ENCODE measurements around the gene LY6G6C. TPM values are rescaled to one million over a fixed set of nuclear protein-coding genes. Genes with fewer than 3 reads are reported as not detected.

Gene LY6G6C
- total and polyA plus RNA-seq, 2 of the 13 experiments (the other 11 are each of a cell fraction or from before 2014, with no cell fraction given), result 0.15 TPM; not detected in 1

- 0 out of 2 replicates have a peak, but pooled peaks have one; percentile 8 for TF ChIP-seq FOXA3 (CRISPR knock-in tag; IDR thresholded peaks at IDR 0.05)
- peak; percentile 13 for TF ChIP-seq TEAD3 (CRISPR knock-in tag; optimal IDR thresholded peaks at IDR 0.05; ENCODE audit: borderline replicate concordance)
- peak; percentile 45 to 89; a peak in 3 of 4 replicates for TF ChIP-seq POLR2A (IDR thresholded peaks at IDR 0.05; ENCODE audit: insufficient read depth in 1 of 2, low read depth in 2 of 2, low read length in 2 of 2)
- no peak for TF ChIP-seq ZFP1 (CRISPR knock-in tag; IDR thresholded peaks at IDR 0.05)
- peak; percentile 79 for TF ChIP-seq ZNF441 (CRISPR knock-in tag; IDR thresholded peaks at IDR 0.05; ENCODE audit: borderline replicate concordance)
- TF ChIP-seq NFIB (CRISPR knock-in tag; IDR thresholded peaks at IDR 0.05; ENCODE audit: borderline replicate concordance), result no peak
- no peak for TF ChIP-seq ZNF788 (CRISPR knock-in tag; IDR thresholded peaks at IDR 0.05; ENCODE audit: borderline replicate concordance)
- TF ChIP-seq ZNF574 (CRISPR knock-in tag; IDR thresholded peaks at IDR 0.05), result peak; percentile 39; the same call in 1 of the 2 replicates
- TF ChIP-seq SP2 (CRISPR knock-in tag; IDR thresholded peaks at IDR 0.05), result peak; percentile 51
- TF ChIP-seq ZNF263 (CRISPR knock-in tag; IDR thresholded peaks at IDR 0.05), result peak; percentile 43; the same call in 1 of the 2 replicates
- no peak for TF ChIP-seq SMC3 (IDR thresholded peaks at IDR 0.05; ENCODE audit: low read length)
- peak; percentile 59; the same call in 1 of the 2 replicates for TF ChIP-seq ZNF136 (CRISPR knock-in tag; IDR thresholded peaks at IDR 0.05; ENCODE audit: low read depth)
- TF ChIP-seq, protein P1, sequence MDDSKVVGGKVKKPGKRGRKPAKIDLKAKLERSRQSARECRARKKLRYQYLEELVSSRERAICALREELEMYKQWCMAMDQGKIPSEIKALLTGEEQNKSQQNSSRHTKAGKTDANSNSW (CRISPR knock-in tag; IDR thresholded peaks at IDR 0.05; ENCODE audit: borderline replicate concordance), result peak; percentile 75; the same call in 1 of the 2 replicates
- peak; percentile 54; the same call in 1 of the 2 replicates for TF ChIP-seq GATAD2A (CRISPR knock-in tag; IDR thresholded peaks at IDR 0.05)
- peak; percentile 69 for TF ChIP-seq TAF1 (CRISPR knock-in tag; IDR thresholded peaks at IDR 0.05)
- TF ChIP-seq ZNF10 (CRISPR knock-in tag; IDR thresholded peaks at IDR 0.05; ENCODE audit: borderline replicate concordance, low read depth), result no peak
- TF ChIP-seq ZBTB20 (CRISPR knock-in tag; IDR thresholded peaks at IDR 0.05; ENCODE audit: borderline replicate concordance, low read depth), result peak; percentile 25; the same call in 1 of the 2 replicates
- no peak for TF ChIP-seq JUNB (CRISPR knock-in tag; IDR thresholded peaks at IDR 0.05; ENCODE audit: borderline replicate concordance)
- TF ChIP-seq HNRNPLL (IDR thresholded peaks at IDR 0.05; ENCODE audit: low read depth, low read length, poor library complexity, severe bottlenecking), result peak; percentile 52
- TF ChIP-seq GLI4 (CRISPR knock-in tag; IDR thresholded peaks at IDR 0.05; ENCODE audit: borderline replicate concordance), result peak; percentile 71; the same call in 1 of the 2 replicates
- TF ChIP-seq ZBTB1 (CRISPR knock-in tag; IDR thresholded peaks at IDR 0.05; ENCODE audit: borderline replicate concordance), result no peak
- no peak for TF ChIP-seq FOXP1 (IDR thresholded peaks at IDR 0.05)
- TF ChIP-seq FOXP1 (CRISPR knock-in tag; IDR thresholded peaks at IDR 0.05), result no peak
- TF ChIP-seq ZNF225 (CRISPR knock-in tag; IDR thresholded peaks at IDR 0.05), result 0 out of 2 replicates have a peak, but pooled peaks have one; percentile 33
- 0 out of 2 replicates have a peak, but pooled peaks have one; percentile 16 for TF ChIP-seq SP5 (CRISPR knock-in tag; IDR thresholded peaks at IDR 0.05; ENCODE audit: borderline replicate concordance, low read depth)
- TF ChIP-seq ZC3H13 (CRISPR knock-in tag; IDR thresholded peaks at IDR 0.05), result 0 out of 2 replicates have a peak, but pooled peaks have one; percentile 40
- no peak for TF ChIP-seq BRCA1 (CRISPR knock-in tag; IDR thresholded peaks at IDR 0.05)
- TF ChIP-seq ZNF616 (CRISPR knock-in tag; IDR thresholded peaks at IDR 0.05; ENCODE audit: low read depth), result 0 out of 2 replicates have a peak, but pooled peaks have one; percentile 22
- no peak for TF ChIP-seq ZNF7 (CRISPR knock-in tag; IDR thresholded peaks at IDR 0.05)
- no peak for TF ChIP-seq ZNF24 (IDR thresholded peaks at IDR 0.05)
- peak; percentile 47 for TF ChIP-seq ZEB1 (IDR thresholded peaks at IDR 0.05; ENCODE audit: insufficient replicate concordance, low read depth)
Measured at GRCh38 chr6:31765910-31766794, 44.6 kb upstream of the LY6G6C start (continued).

Data from HepG2 (cell line).